HG02798 (cell line): ENCODE data around the gene ZNF488.

Experiments
- ATAC-seq: cut with Tn5 transposase; IDR thresholded peaks from one replicate; pipeline ENCODE4 v1.9.1; 2021; ENCODE audit warnings: mild to moderate bottlenecking; ENCODE audit not compliant: unreplicated experiment, poor library complexity

Gene ZNF488

GRCh38 chr10:47368431-47369180 lies 15.5 kb downstream of the ZNF488 start:
- ATAC-seq = no peak

GRCh38 chr10:47367646-47368045 lies 16.4 kb downstream of the ZNF488 start:
- no peak for ATAC-seq

DNA sequence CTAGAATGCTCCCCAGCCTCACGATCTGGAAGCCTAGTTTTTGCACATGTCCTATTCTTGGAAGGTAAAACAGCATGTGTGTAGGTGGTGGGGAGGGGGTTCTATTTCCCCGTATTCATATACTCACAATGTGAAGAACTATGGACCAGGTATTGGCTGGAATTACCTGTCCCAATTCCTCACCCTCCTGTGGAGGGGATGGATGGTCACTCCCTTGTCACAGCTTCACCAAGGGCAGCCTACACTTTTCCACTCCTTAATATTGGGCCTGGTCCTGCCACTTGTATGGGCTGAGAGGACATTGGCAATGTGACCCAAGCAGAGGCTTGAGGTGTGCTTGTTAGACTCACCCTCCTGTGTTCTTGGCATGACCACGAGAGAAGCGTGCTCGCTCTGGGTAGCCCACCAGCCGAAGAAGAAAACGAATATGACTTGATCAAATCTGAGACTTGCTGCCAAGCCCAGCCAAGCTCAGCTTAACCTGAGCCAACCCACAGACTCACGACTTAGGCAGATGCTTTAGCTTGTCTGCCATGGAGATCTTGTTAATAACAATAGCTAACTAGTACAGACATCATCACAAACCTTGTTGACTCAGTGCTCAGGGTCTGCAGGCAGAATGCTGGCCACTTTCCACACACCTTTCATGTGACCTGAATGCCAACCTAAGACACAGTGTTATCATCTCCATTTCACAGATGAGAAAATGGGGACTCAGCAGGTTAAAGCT lies 17.2 kb downstream of the ZNF488 start:
- no peak for ATAC-seq

GRCh38 chr10:47366181-47366631 lies 17.9 kb downstream of the ZNF488 start:
- ATAC-seq = no peak

DNA sequence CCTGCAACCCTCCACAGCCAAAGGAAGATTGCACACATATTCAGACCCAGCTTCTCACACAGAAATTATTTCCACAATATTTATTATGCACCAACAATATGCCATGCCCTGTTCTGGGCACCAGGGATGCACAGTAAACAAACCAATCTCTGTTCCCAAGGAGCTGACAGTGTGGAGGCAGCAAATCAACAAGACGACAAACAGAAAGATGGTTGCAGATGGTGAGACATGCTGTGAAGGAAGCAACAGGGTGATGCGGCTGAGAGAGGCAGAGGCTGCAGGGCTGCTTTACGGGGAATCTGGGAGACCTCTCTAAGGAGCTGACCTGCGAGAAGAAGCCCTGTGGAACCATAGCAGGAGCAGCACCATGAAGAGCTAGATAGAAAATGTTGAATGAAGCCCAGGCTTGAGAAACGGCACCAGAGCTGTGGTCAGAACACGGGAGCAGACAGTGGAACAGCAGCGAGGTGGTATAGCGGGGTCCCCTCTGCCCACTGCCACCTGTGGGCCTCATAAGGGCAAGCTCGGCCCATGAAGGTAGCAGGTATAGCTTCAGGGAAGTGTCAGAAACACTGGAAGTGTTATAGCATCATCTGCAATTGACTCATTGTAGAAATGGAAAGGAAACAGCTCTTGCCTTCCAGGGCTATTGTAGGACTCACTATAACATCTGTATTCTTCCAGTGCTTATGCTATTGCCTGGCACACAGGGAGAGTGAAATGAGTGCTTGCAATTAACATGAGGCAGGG lies 18.5 kb downstream of the ZNF488 start:
- ATAC-seq = no peak

DNA sequence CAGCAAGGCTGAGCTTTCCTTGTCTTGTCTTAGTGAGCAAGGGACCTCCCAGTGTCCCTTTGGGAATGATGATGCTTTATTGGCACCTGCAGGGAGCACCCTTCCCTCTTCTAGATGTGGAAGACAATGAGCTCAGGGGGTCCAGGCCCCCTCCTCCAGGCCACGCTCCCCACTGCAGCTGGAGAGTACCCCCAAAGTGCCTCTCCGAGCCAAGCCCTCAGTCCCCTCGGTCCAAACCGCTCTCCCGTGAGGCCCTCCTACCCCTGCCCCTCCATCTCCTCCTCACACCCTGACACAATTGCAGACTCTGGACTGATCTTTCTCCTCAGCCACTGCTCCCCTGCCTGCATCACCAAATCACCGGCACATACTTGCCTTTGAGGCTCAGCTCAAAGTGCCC lies 19.2 kb downstream of the ZNF488 start:
- no peak for ATAC-seq

DNA sequence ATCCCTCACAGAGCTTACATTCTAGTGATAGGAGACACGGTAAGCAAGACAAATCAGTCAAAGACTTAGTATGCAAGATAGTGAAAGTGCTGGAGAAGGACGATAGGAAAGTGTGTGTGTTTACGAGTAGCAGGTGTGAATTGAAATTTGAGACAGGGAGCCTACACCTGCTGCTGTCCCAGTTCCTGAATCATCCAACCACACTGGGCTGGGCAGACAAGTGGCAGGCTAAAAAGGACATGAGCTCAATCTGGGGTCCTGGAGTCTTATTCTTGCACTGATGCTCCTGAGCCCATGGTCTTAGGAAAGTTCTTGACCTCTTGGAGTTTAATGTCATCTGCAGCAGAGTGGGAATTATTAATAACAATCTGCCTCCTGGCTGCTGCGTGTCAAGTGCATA lies 19.7 kb downstream of the ZNF488 start:
- no peak for ATAC-seq

- ATAC-seq = no peak
Observed at GRCh38 chr10:47363781-47364180, 20.3 kb downstream of the ZNF488 start.

DNA sequence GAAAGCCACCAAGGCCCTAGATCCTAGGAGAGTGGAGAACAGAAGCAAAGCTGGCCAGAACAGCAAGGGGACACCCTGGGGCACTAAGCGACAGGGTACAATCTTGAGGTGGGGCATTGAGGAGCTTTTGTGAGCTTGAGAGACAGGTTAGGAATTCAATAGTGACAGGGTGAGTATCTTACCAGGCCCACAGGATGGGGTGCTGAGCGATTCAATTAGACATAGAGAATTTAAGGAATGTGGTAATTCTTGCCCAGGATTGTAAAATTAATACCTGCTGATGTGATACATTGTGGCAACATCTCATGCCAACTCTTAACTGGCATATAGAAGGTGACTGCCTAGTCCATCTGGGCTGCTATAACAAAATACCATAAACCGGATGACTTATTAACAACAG lies 21.9 kb downstream of the ZNF488 start:
- no peak for ATAC-seq

DNA sequence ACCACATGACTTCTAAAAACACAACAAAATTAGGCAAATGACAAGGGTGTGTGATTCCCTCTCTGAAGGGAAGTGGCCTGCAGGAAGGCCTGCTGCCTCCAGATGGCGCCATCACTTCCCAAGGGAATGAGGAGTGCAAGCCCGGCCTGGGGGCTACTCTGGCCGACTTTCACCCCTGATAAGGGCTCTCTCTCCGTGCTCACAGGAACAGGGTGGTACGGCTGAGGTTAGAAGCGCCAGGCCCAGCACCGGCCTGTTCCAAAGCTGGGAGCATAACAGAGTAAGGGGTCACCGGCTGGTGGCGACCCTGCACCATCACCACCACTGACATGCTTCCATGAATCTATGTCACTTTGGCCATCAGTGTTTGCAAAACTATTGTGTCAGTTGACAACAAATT lies 22.8 kb downstream of the ZNF488 start:
- ATAC-seq = no peak

GRCh38 chr10:47360419-47361040 lies 23.6 kb downstream of the ZNF488 start:
- no peak for ATAC-seq

DNA sequence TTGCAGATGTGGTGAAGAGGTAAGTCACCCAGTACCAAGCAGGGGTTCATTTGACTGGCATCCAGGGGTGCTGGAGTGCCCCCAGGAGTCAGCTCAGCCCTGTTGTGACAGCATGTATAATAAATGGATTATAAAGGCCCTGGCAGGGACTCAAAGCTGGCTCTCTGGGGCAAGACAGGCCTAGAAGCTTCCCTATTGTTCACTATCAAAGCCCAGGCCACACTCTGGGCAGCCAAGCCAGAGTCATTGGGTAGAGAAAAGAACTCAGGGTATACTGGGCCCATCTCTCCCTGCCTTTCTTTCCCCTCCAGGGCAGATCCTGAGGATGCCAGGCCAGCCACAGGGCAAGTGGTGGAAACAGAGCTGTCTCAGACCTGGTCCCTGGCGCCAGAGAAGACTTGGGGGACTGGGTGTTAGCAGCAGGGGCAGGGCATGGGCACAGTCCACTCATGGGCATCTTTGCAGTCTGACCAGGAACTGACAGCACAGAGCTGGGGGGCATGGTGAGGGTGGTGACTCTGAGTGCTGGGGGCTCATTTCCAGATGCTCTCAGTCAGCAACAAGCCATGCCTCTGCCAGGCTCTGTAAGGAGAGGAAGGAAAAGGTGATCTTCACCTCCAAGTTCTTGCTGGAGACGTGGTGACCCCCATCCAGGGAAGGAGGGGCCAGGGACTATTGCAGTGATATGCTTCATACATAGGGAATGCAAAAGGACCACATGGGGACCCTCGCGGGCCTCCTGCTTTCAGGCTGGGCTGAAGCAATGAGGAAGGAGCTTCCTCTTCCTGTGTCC lies 24.3 kb downstream of the ZNF488 start:
- no peak for ATAC-seq

DNA sequence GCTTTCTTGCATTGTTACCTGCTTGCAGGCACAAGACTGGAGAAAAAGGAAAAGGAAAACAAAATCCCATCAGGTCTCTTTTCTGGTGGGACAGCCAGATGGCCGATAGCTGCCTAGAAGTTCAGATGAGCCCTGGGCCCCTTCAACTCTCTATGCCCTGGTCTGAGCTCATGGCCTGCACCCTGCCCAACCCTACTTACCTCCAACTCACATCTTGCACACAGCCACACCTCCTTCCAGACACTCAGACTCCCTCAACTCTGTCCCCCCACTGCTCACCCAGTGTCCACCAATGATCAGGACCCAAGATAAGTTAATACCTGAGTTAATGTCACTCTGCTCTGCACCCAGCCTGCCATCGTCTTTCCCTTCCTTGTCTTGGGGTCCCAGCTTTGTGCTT lies 25.0 kb downstream of the ZNF488 start:
- ATAC-seq = no peak

DNA sequence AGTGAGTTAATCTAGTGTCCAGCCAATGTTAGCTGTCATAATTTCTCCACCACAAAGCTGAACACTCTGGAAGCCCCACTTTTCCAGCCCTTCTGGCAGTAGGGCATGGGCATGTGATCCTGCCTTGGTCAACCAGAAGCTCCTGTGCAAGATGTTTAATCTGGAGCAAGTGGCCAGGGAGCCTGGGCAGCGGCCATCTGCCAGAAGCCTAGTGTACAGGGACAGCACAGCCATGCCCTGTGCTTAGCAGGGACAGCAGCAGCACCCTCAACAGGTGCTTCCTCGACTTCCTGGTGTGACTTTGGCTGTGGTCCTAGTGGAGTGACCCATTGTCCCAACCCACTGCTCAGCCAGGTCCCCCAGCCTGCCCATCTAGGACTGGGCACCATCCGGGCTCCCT lies 25.6 kb downstream of the ZNF488 start:
- no peak for ATAC-seq

GRCh38 chr10:47357911-47358310 lies 26.2 kb downstream of the ZNF488 start:
- no peak for ATAC-seq

- ATAC-seq = no peak
Observed at GRCh38 chr10:47357131-47357582, 26.9 kb downstream of the ZNF488 start.

GRCh38 chr10:47356708-47357107 lies 27.4 kb downstream of the ZNF488 start:
- ATAC-seq = no peak

DNA sequence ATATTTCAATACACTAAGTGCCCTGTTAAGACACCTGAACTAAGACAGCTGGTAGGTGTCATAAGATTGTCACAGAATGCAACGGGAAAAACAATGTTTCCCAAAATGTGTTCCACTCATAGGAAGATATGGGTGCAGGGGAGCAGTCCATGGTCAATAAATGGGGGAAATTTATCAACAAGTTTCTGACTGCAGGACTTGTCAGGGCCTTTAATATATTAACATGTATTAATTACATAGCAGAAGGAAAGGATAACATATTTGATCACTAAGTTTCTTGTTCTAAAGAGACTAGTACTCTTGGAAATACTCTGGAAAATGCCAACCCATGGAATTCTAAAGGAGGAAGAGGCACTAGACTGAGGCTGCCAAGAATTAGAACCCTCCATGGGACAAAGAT lies 29.2 kb downstream of the ZNF488 start:
- no peak for ATAC-seq

- no peak for ATAC-seq
Observed at GRCh38 chr10:47354165-47354564, 29.9 kb downstream of the ZNF488 start.

- ATAC-seq = no peak
Observed at GRCh38 chr10:47353351-47353750, 30.7 kb downstream of the ZNF488 start.
